ENCODE data around the gene FBXO36.

FBXO36 gene

DNA sequence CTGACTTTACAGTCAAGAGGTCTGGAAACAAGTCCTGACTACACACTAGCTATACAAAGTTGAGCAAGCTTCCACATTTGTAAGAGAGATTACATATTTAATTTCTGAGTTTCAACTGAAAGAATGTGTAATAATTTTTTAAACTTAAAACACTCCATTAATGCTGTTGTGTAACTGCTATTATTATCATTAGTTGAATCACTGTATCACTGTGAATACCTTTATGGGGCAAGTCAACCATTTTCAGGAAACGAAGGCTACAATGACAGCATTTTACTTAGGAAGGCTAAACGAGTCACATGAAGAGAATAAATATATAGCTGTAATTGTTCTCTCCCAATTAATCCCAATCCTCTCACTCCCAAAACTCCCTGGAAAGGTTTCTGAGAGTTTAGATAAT is 46.8 kb upstream of the FBXO36 start:
- Histone ChIP-seq H3K79me2 (ENCODE audit: low read length) (peaks cover 33% of the 10 kb centered on the region), H3K27ac (ENCODE audit: low read length) (no peak overlapping the region), H3F3A (ENCODE audit: insufficient read depth, low read length) (peaks cover 6% of the 10 kb centered on the region), H4K20me1 (ENCODE audit: insufficient read depth, low read length) (no peaks in the 10 kb centered on the region), H3K4me1 (ENCODE audit: low read length) (peaks cover 12% of the 10 kb centered on the region), H3K4me3 (ENCODE audit: low read length) (no peak overlapping the region), H2AFZ (ENCODE audit: low read length) (no peak overlapping the region), H3K9me3 (replicated peaks; ENCODE audit: insufficient read depth, low read length) (no peaks in the 10 kb centered on the region), H3K4me2 (ENCODE audit: low read depth, low read length) (no peak overlapping the region), H3K9me2 (replicated peaks; ENCODE audit: insufficient read depth, low read length) (no peaks in the 10 kb centered on the region), H3K36me3 (replicated peaks; ENCODE audit: insufficient read depth, low read length) (no peaks in the 10 kb centered on the region; the same call in 1 of the 2 replicates), H3K27me3 (replicated peaks; ENCODE audit: insufficient read depth, low read length) (no peaks in the 10 kb centered on the region), H3K9ac (ENCODE audit: low read length) (no peak overlapping the region)
- no peak for DNase-seq
- TF ChIP-seq EZH2 (optimal IDR thresholded peaks at IDR 0.05; ENCODE audit: low read depth, low read length) (no peak), EZH2phosphoT487 (IDR thresholded peaks at IDR 0.05; ENCODE audit: low read length) (no peak)
- TF ChIP-seq, protein P1, sequence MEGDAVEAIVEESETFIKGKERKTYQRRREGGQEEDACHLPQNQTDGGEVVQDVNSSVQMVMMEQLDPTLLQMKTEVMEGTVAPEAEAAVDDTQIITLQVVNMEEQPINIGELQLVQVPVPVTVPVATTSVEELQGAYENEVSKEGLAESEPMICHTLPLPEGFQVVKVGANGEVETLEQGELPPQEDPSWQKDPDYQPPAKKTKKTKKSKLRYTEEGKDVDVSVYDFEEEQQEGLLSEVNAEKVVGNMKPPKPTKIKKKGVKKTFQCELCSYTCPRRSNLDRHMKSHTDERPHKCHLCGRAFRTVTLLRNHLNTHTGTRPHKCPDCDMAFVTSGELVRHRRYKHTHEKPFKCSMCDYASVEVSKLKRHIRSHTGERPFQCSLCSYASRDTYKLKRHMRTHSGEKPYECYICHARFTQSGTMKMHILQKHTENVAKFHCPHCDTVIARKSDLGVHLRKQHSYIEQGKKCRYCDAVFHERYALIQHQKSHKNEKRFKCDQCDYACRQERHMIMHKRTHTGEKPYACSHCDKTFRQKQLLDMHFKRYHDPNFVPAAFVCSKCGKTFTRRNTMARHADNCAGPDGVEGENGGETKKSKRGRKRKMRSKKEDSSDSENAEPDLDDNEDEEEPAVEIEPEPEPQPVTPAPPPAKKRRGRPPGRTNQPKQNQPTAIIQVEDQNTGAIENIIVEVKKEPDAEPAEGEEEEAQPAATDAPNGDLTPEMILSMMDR (IDR thresholded peaks at IDR 0.05; ENCODE audit: low read length) = no peak

DNA sequence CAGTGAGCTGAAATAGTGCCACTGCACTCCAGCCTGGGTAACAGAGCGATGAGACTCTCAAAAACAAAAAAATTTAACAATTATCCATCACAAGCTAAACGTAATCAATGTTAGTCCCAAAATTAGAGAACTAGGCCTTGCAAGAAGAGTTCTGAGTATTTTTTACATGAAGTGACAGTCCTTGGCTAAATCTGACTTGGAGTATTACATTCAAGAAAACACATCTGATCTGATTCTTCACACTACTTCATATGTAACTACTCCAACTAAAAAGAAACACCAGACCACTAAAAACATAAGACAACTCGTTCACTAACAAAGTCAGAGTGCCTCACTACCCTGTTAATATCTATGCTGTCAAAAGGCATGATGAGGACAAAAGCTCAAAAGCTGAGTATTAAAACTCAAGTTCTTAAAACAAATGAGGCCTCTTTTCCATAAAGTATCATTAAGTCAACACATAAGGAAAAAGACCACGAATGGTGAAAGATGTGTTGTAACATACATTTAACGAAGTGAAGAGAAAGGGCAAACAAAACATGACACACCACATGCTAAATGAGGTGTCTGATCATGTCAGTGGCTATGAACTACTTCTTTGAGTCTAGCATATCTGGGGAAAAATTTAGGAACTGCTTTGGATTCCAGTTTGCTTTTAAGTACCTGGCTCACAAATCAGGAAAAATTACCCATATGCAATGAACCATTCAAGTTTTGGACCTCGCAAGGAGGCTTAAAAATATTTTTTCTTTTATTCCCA is 42.9 kb upstream of the FBXO36 start:
- DNase-seq = no peak
- Histone ChIP-seq H2AFZ (ENCODE audit: low read length) (no peak overlapping the region), H4K20me1 (ENCODE audit: insufficient read depth, low read length) (no peaks in the 10 kb centered on the region), H3K9ac (ENCODE audit: low read length) (no peak overlapping the region), H3F3A (ENCODE audit: insufficient read depth, low read length) (no peaks in the 10 kb centered on the region), H3K4me3 (ENCODE audit: low read length) (no peak overlapping the region), H3K27ac (ENCODE audit: low read length) (no peak overlapping the region), H3K4me2 (ENCODE audit: low read depth, low read length) (no peak overlapping the region), H3K36me3 (replicated peaks; ENCODE audit: insufficient read depth, low read length) (no peaks in the 10 kb centered on the region; the same call in 1 of the 2 replicates), H3K79me2 (ENCODE audit: low read length) (peaks cover 24% of the 10 kb centered on the region), H3K9me3 (replicated peaks; ENCODE audit: insufficient read depth, low read length) (no peaks in the 10 kb centered on the region), H3K4me1 (ENCODE audit: low read length) (no peaks in the 10 kb centered on the region), H3K9me2 (replicated peaks; ENCODE audit: insufficient read depth, low read length) (no peaks in the 10 kb centered on the region), H3K27me3 (replicated peaks; ENCODE audit: insufficient read depth, low read length) (no peaks in the 10 kb centered on the region)
- TF ChIP-seq EZH2phosphoT487 (IDR thresholded peaks at IDR 0.05; ENCODE audit: low read length) = no peak
- TF ChIP-seq, protein P1 (IDR thresholded peaks at IDR 0.05; ENCODE audit: low read length) = no peak
- no peak for TF ChIP-seq EZH2 (optimal IDR thresholded peaks at IDR 0.05; ENCODE audit: low read depth, low read length)

DNA sequence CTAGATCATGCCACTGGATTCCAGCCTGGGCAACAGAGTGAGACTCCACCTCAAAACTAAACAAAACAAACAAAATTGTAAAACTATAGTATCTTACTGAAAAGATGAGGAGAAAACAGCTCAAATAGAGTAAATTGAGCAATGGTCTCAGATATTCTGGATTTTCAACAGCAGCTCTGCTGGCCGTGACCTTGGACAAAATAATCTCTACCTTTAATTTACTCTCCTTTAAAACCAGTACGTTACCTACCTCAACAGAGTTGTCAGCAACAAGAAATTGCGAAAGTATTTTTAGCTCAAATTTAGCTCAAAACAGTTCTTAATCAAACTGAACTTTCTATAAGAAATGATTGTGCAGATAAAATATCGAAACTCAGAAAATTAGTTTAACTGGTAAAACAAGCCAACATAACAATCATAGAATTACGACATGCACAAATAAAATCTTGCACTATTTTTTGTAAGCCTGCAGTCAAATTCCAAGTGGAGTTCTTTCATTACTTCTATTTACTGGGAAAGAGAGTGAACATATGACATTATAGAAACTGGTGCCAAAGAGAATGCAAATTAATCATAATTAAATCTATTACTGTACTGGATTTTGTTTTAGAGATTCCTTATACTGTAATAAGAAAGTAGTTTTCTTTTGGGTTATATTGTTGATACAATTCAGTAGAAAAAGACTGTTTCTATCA is 41.3 kb upstream of the FBXO36 start:
- DNase-seq = no peak
- no peaks in the 10 kb centered on the region for H4K20me1 ChIP-seq (ENCODE audit: insufficient read depth, low read length)
- no peak overlapping the region for H3K4me3 ChIP-seq (ENCODE audit: low read length)
- H3K27me3 ChIP-seq (replicated peaks; ENCODE audit: insufficient read depth, low read length) = no peaks in the 10 kb centered on the region
- H3K36me3 ChIP-seq (replicated peaks; ENCODE audit: insufficient read depth, low read length) = no peaks in the 10 kb centered on the region; the same call in 1 of the 2 replicates
- peaks cover 38% of the 10 kb centered on the region for H3K79me2 ChIP-seq (ENCODE audit: low read length)
- TF ChIP-seq EZH2 (optimal IDR thresholded peaks at IDR 0.05; ENCODE audit: low read depth, low read length) = no peak
- TF ChIP-seq, protein P1 (IDR thresholded peaks at IDR 0.05; ENCODE audit: low read length) = no peak
- TF ChIP-seq EZH2phosphoT487 (IDR thresholded peaks at IDR 0.05; ENCODE audit: low read length) = no peak
- H3K4me2 ChIP-seq (ENCODE audit: low read depth, low read length) = no peak overlapping the region
- no peak overlapping the region for H3K27ac ChIP-seq (ENCODE audit: low read length)
- no peaks in the 10 kb centered on the region for H3F3A ChIP-seq (ENCODE audit: insufficient read depth, low read length)
- H3K9me2 ChIP-seq (replicated peaks; ENCODE audit: insufficient read depth, low read length) = no peaks in the 10 kb centered on the region
- H3K9me3 ChIP-seq (replicated peaks; ENCODE audit: insufficient read depth, low read length) = no peaks in the 10 kb centered on the region
- H2AFZ ChIP-seq (ENCODE audit: low read length) = no peak overlapping the region
- H3K4me1 ChIP-seq (ENCODE audit: low read length) = no peaks in the 10 kb centered on the region
- H3K9ac ChIP-seq (ENCODE audit: low read length) = no peak overlapping the region

Data from MM.1S (cell line).